ENCODE measurements around the gene RAB40AL. TPM values are rescaled to one million over a fixed set of nuclear protein-coding genes. Genes with fewer than 3 reads are reported as not detected.

RAB40AL gene
- total and polyA plus RNA-seq, 9 donors, result 0.47 to 3.7 (median 0.96) TPM; not detected in 3

DNA sequence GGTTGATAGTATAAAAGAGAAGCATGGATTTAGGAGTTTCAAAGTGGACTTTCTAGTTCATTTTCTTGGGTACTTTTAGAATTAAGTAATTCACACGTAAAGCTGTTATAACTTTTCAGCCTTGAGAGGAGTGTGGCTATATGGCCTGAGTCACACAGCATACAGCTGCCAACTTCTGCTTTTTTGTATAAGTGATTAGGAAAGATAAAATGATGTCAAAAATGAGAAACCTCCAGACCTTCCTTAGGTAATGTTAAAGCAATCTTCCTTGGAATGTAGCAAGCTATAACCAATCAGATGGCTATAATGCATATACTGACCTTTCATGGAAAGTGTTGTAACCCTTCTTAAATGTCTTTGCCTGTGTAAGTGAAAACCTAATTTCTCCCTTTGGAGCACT lies 39.2 kb downstream of the RAB40AL start:
- DNase-seq, result no peak
- Histone ChIP-seq H3K9me3 (no peaks in the 10 kb centered on the region), H3K27me3 (no peaks in the 10 kb centered on the region), H3K4me1 (ENCODE audit: insufficient read depth) (no peaks in the 10 kb centered on the region), H3K4me3 (no peak overlapping the region), H3K36me3 (no peaks in the 10 kb centered on the region), H3K27ac (no peak overlapping the region)
- TF ChIP-seq CTCF (IDR thresholded peaks at IDR 0.05) (no peak), EP300 (IDR thresholded peaks at IDR 0.05) (no peak), POLR2A (IDR thresholded peaks at IDR 0.05) (no peak)
- WGBS, 3 donors, result 67 to 68% (median 67%) methylated on average over 1 of the region's 1 CpG
- intact Hi-C loops (cut with DNase I), result no loop called here

DNA sequence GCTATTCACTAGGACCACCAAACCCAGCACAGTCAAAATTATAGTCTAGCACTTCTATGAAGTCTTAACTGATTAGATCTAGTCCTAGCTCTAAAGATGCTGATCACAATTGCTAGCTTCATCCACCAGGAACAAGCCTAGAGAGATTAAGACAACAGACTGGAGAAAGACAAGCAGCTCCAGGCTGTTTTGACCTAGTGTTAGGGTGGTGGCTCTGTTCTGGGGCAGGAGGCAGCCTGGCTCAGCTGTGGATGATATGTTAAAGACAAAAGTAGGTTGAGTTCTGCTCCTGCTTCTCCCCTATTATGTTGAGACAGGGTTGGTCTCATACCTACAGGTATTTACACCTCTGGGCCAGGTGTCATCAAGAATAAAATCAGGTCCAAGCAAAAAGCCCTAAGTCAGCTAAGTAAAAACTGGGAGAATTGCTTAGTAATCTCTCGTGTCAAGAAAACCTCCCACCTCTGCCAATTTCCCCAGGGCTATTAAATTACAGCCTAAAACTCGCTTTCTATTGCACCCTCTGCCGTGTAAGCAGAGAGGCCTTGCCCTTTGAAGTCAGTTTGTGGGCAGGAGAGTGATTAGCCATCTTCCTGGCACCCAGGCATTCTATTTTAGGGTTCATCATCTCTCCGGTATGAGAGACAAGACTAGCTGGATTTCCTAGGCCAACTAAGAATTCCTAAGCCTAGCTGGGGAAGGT lies 39.9 kb downstream of the RAB40AL start:
- Histone ChIP-seq H3K4me1 (ENCODE audit: insufficient read depth) (no peaks in the 10 kb centered on the region), H3K9me3 (no peaks in the 10 kb centered on the region), H3K27ac (no peak overlapping the region), H3K4me3 (no peak overlapping the region), H3K36me3 (no peaks in the 10 kb centered on the region), H3K27me3 (no peaks in the 10 kb centered on the region)
- 24 to 28% (median 26%) methylated on average over 4 of the region's 4 CpGs for WGBS, 3 donors
- no peak for DNase-seq
- TF ChIP-seq EP300 (IDR thresholded peaks at IDR 0.05) (no peak), CTCF (IDR thresholded peaks at IDR 0.05) (no peak), POLR2A (IDR thresholded peaks at IDR 0.05) (no peak)
- intact Hi-C loops (cut with DNase I), result no loop called here

- 77 to 82% (median 81%) methylated on average over 9 of the region's 9 CpGs for WGBS, 3 donors
Observed at GRCh38 chrX:102978594-102978993, 41.5 kb downstream of the RAB40AL start.

GRCh38 chrX:102979536-102979935 lies 42.5 kb downstream of the RAB40AL start:
- TF ChIP-seq CTCF (IDR thresholded peaks at IDR 0.05), result no peak
- no peak for TF ChIP-seq POLR2A (IDR thresholded peaks at IDR 0.05)
- TF ChIP-seq EP300 (IDR thresholded peaks at IDR 0.05), result no peak
- intact Hi-C loops (cut with DNase I), result no loop called here
- Histone ChIP-seq H3K4me1 (ENCODE audit: insufficient read depth) (no peaks in the 10 kb centered on the region), H3K4me3 (no peak overlapping the region), H3K9me3 (no peaks in the 10 kb centered on the region), H3K27ac (no peak overlapping the region), H3K36me3 (no peaks in the 10 kb centered on the region), H3K27me3 (no peaks in the 10 kb centered on the region)
- WGBS, 3 donors, result 62 to 83% (median 74%) methylated on average over 2 of the region's 2 CpGs
- no peak for DNase-seq

More at GRCh38 chrX:102978594-102978993, 41.5 kb downstream of the RAB40AL start:
- no peak overlapping the region for H3K4me3 ChIP-seq
- TF ChIP-seq CTCF (IDR thresholded peaks at IDR 0.05) (no peak), POLR2A (IDR thresholded peaks at IDR 0.05) (no peak), EP300 (IDR thresholded peaks at IDR 0.05) (no peak)
- no peak overlapping the region for H3K27ac ChIP-seq
- DNase-seq, result no peak
- intact Hi-C loops (cut with DNase I), result no loop called here
- H3K27me3 ChIP-seq, result no peaks in the 10 kb centered on the region
- no peaks in the 10 kb centered on the region for H3K4me1 ChIP-seq (ENCODE audit: insufficient read depth)
- no peaks in the 10 kb centered on the region for H3K36me3 ChIP-seq
- no peaks in the 10 kb centered on the region for H3K9me3 ChIP-seq

Data from ovary (tissue), 9 donors.